D721Med (cell line): ENCODE results near the gene USP3.

Source experiments
- DNase-seq: peaks from one replicate; pipeline ENCODE4 v3.0.0; 2011; ENCODE audit warnings: low spot score; ENCODE audit not compliant: insufficient read length
- FAIRE-seq: peaks from 2 replicates; lab custom pipeline; 2011; peaks lifted over from hg19 to GRCh38; lab: Jason Lieb, UNC
- TF ChIP-seq, protein P1 (sequence below): IDR thresholded peaks from 2 replicates; pipeline ENCODE4 v1.5.1; 2012; ENCODE audit warnings: mild to moderate bottlenecking, control low read depth; ENCODE audit not compliant: insufficient read depth; ENCODE audit errors: missing control alignments

Gene USP3

GRCh38 chr15:63497642-63498467 lies 6.5 kb upstream of the USP3 start:
- TF ChIP-seq, protein P1, sequence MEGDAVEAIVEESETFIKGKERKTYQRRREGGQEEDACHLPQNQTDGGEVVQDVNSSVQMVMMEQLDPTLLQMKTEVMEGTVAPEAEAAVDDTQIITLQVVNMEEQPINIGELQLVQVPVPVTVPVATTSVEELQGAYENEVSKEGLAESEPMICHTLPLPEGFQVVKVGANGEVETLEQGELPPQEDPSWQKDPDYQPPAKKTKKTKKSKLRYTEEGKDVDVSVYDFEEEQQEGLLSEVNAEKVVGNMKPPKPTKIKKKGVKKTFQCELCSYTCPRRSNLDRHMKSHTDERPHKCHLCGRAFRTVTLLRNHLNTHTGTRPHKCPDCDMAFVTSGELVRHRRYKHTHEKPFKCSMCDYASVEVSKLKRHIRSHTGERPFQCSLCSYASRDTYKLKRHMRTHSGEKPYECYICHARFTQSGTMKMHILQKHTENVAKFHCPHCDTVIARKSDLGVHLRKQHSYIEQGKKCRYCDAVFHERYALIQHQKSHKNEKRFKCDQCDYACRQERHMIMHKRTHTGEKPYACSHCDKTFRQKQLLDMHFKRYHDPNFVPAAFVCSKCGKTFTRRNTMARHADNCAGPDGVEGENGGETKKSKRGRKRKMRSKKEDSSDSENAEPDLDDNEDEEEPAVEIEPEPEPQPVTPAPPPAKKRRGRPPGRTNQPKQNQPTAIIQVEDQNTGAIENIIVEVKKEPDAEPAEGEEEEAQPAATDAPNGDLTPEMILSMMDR: no peak
- DNase-seq (no peak), FAIRE-seq (no peak)

DNA sequence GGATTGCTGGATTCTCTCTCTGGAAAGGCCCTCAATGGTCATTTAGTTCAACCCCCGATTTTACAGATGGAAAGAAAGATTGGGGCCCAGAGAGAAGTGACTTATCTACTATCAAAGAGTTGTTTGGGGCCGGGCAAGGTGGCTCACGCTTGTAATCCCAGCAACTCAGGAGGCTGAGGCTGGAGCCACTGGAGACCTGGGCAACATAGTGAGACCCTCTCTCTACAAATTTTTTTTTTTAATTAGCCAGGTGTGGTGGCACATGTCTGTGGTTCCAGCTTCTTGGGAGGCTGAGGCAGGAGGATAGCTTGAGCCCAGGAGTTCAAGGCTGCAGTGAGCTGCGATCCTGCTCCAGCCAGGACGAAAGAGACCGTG lies 5.2 kb upstream of the USP3 start:
- no peak for DNase-seq
- TF ChIP-seq, protein P1: no peak
- no peak for FAIRE-seq

DNA sequence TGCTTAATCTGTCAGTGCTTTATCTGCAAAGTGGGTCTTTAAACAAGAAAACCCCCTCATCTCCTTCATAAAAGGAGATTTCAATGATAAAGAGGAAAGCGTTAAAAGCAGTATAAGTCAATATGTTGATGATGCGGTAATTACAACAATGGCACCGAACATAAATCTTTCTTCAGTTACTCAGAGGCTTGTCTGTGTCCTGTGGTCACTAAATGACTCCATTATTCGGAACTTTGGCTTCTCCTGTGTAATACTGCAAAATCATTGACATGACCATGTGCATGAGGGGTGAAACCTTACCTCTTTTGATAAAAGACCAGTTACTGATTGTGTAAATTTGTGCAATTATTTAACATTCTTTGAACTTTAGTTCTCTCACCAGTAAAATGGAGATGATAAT lies 4.8 kb upstream of the USP3 start:
- no peak for FAIRE-seq
- TF ChIP-seq, protein P1: no peak
- no peak for DNase-seq

DNA sequence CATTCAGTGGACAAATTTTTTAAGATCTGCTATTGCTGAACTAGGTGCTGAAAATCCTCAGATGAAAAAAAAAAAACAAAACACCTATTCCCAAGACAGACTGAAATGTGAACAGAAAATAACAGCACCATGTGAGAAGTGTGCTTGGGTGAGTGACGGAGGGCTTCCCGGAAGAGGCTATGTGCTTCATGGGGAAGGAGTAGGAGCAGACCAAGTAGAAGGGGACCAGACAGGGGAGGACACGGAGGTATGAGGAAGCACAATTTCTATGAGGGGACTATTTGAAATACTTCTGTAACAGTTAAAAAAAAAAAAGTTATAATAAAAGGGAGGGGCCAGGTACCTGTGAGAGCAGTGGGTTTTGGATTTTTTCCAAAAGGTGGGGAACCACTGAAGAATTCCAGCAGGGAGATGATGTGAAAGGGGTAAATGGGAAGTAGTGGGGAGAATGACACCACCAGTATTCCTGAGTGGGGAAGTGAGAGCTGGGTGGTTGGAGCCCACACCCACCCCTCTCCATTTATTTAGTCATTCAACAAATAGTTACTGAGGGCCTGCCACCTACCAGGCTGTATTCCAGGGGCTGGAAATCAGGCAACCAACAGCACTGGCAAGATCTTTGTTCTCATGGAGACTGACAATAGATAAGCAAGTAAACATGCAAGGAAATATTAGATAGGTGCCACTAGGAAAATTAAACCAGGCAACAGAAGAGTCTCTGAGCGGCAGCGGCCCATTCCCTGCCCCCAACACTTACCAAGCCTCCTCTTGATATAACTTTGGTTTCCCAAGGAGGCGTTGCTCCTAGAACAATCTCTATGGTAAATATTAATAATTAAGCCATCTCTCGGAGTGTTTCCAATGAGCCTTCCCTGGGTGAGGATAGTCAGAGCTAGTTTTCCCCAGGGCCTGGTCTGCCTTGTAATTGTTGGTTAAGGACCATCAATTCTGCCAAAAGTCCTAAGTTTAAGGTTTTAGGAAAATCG lies 3.8 kb upstream of the USP3 start:
- FAIRE-seq (no peak), DNase-seq (no peak)
- TF ChIP-seq, protein P1: no peak

DNA sequence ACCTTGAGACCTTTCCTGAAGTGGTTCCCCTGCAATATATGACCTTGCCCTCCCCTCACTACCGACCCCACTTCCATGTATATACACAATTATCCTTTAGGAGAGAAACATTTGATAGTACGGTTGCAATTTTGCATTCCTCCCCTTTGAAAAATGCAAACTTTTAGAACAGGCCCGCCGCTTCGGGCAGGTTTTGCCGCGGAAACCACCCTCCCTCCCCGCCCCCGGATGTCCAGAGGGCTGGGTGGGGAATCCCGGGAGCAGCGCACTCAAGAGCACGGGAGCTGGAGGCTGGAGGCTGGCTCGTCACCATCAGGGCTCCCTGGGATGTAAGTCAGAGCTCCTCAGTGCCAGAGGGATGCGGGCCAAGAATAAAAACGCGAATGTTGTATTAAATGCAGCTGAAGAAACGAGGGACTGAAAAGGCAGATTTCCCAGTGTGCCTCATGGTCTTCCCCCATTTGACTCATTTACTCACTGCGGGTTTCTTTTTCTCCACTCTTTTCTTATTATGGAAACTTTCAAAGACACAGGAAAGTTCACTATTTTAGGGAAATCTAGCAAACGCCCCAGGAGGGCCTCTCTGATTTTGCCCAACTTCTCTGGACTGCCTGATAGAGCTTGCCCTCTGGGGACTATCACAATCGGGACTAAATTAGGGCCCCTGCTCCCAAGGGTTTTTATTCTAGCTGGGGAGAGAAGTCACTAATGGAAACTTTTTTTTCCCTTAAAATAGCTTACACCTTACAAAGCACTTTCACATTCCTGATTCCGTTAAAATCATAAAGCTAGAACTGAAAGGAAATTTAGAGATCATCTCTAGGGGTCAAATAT lies 2.9 kb upstream of the USP3 start:
- TF ChIP-seq, protein P1: no peak
- DNase-seq (no peak), FAIRE-seq (no peak)

DNA sequence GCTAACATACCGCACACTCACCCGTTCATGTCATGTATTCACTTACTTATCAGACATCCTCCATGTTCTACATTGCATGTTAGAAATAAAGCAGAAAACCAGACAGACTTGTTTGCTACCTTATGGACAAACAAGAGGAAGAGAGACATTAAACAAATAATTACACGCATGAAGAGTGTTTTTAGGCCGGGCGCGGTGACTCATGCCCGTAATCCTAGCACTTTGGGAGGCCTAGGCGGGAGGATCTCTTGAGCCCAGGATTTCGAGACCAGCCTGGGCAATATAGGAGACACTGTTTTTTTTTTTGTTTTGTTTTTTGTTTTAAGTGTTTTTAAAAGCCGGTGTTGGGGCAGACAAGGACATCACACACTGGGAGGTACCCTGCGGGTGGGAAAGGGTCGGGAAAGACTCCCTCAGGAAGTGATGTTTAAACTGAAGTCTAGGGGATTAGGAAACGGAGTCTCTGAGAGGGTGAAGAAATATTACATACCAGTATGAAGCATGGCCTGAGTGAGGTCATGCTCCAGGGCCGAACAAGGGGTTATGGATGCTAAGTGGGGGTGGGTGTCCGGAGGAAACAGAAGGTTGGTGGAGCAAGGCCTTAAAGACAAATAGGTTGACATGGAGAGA lies 2.1 kb upstream of the USP3 start:
- no peak for FAIRE-seq
- DNase-seq: no peak
- TF ChIP-seq, protein P1: no peak
